Measurements from ENCODE around the gene EML4. TPM values are rescaled to one million over a fixed set of nuclear protein-coding genes. Genes with fewer than 3 reads are reported as not detected.
A peak's percentile ranks its signal among the peaks of the same experiment; 100 is the strongest.

EML4 gene
- total RNA-seq, 1 donor = 13.5 TPM

GRCh38 chr2:42220566-42220965 is 51.4 kb downstream of the EML4 start:
- no peak for DNase-seq (ENCODE audit: low read depth in 2 of 3, low spot score in 2 of 3)

- DNase-seq (ENCODE audit: low read depth in 2 of 3, low spot score in 2 of 3) = no peak
These were observed 54.1 kb downstream of the EML4 start for GRCh38 chr2:42223067-42223854.

- DNase-seq (ENCODE audit: low read depth in 2 of 3, low spot score in 2 of 3) = no peak
These were observed 54.7 kb downstream of the EML4 start for GRCh38 chr2:42223855-42224268.

- no peak for DNase-seq (ENCODE audit: low read depth in 2 of 3, low spot score in 2 of 3)
These were observed 55.4 kb downstream of the EML4 start for GRCh38 chr2:42224422-42225067.

- DNase-seq (ENCODE audit: low read depth in 2 of 3, low spot score in 2 of 3) = no peak
These were observed 56.4 kb downstream of the EML4 start for GRCh38 chr2:42225573-42225972.

GRCh38 chr2:42227491-42227890 is 58.3 kb downstream of the EML4 start:
- DNase-seq (ENCODE audit: low read depth in 2 of 3, low spot score in 2 of 3) = no peak

- no peak for DNase-seq (ENCODE audit: low read depth in 2 of 3, low spot score in 2 of 3)
These were observed 58.9 kb downstream of the EML4 start for GRCh38 chr2:42228101-42228500.

- no peak for DNase-seq (ENCODE audit: low read depth in 2 of 3, low spot score in 2 of 3)
These were observed 60.8 kb downstream of the EML4 start for GRCh38 chr2:42229949-42230348.

GRCh38 chr2:42230891-42231290 is 61.7 kb downstream of the EML4 start:
- no peak for DNase-seq (ENCODE audit: low read depth in 2 of 3, low spot score in 2 of 3)

- DNase-seq (ENCODE audit: low read depth in 2 of 3, low spot score in 2 of 3) = no peak
These were observed 62.9 kb downstream of the EML4 start for GRCh38 chr2:42232024-42232423.

- no peak for DNase-seq (ENCODE audit: low read depth in 2 of 3, low spot score in 2 of 3)
These were observed 64.9 kb downstream of the EML4 start for GRCh38 chr2:42233976-42234441.

GRCh38 chr2:42236911-42237310 is 67.8 kb downstream of the EML4 start:
- no peak for DNase-seq (ENCODE audit: low read depth in 2 of 3, low spot score in 2 of 3)

GRCh38 chr2:42238644-42239288 is 69.6 kb downstream of the EML4 start:
- DNase-seq (ENCODE audit: low read depth in 2 of 3, low spot score in 2 of 3) = peak; percentile 9 to 45 (median 17)

- DNase-seq (ENCODE audit: low read depth in 2 of 3, low spot score in 2 of 3) = no peak
These were observed 70.1 kb downstream of the EML4 start for GRCh38 chr2:42239289-42239661.

GRCh38 chr2:42239811-42240210 is 70.7 kb downstream of the EML4 start:
- no peak for DNase-seq (ENCODE audit: low read depth in 2 of 3, low spot score in 2 of 3)

GRCh38 chr2:42241517-42241916 is 72.4 kb downstream of the EML4 start:
- no peak for DNase-seq (ENCODE audit: low read depth in 2 of 3, low spot score in 2 of 3)

- DNase-seq (ENCODE audit: low read depth in 2 of 3, low spot score in 2 of 3) = no peak
These were observed 74.1 kb downstream of the EML4 start for GRCh38 chr2:42243297-42243696.

- no peak for DNase-seq (ENCODE audit: low read depth in 2 of 3, low spot score in 2 of 3)
These were observed 75.4 kb downstream of the EML4 start for GRCh38 chr2:42244520-42244919.

GRCh38 chr2:42245396-42245795 is 76.2 kb downstream of the EML4 start:
- DNase-seq (ENCODE audit: low read depth in 2 of 3, low spot score in 2 of 3) = no peak

- DNase-seq (ENCODE audit: low read depth in 2 of 3, low spot score in 2 of 3) = no peak
These were observed 77.4 kb downstream of the EML4 start for GRCh38 chr2:42246562-42246961.

- no peak for DNase-seq (ENCODE audit: low read depth in 2 of 3, low spot score in 2 of 3)
These were observed 79.7 kb downstream of the EML4 start for GRCh38 chr2:42248846-42249245.

GRCh38 chr2:42249284-42249683 is 80.1 kb downstream of the EML4 start:
- peak in 2 of 3 donors; percentile 14 to 55 for DNase-seq (ENCODE audit: low read depth in 2 of 3, low spot score in 2 of 3)

Data from hematopoietic multipotent progenitor cell (in vitro differentiated cells).